H1 (cell line): ENCODE data around the gene ADGRB2. TPM values are rescaled to one million over a fixed set of nuclear protein-coding genes. Genes with fewer than 3 reads are reported as not detected.

Source experiments
- CTBP2 ChIP-seq: IDR thresholded peaks from 2 replicates; pipeline ENCODE4 v1.7.0; 2011; ENCODE audit warnings: borderline replicate concordance, mild to moderate bottlenecking, moderate library complexity, mixed read lengths, low read length; ENCODE audit not compliant: insufficient read depth, insufficient read length
- POU5F1 ChIP-seq: IDR thresholded peaks from 2 replicates; pipeline ENCODE4 v1.6.1; 2011; ENCODE audit warnings: low read depth, mild to moderate bottlenecking, low read length, moderate library complexity
- RAD21 ChIP-seq, 2 experiments: IDR thresholded peaks in 1 of 2; conservative IDR thresholded peaks in 1 of 2; 2 replicates each; pipeline ENCODE4 v1.6.1; 2011; ENCODE audit warnings: low read depth in 2 of 2, low read length in 2 of 2, improper control_type of control experiment in 1 of 2, inconsistent platforms in 1 of 2, mild to moderate bottlenecking in 1 of 2, moderate library complexity in 1 of 2
- RXRA ChIP-seq: IDR thresholded peaks from 2 replicates; pipeline ENCODE4 v1.6.1; 2011; ENCODE audit warnings: low read depth, mild to moderate bottlenecking, low read length, moderate library complexity; ENCODE audit not compliant: insufficient read depth
- YY1 ChIP-seq: IDR thresholded peaks from 2 replicates; pipeline ENCODE4 v1.6.1; 2011; ENCODE audit warnings: low read depth, mild to moderate bottlenecking, low read length
- polyA plus RNA-seq, 7 experiments: library from polyadenylated mRNA; depleted of rRNA in 3 of 7; stranded (reverse) in 5 of 7; unstranded in 2 of 7; fragments of >200 nt in 5 of 7; fragments of 200-250 nt in 2 of 7; gene quantifications; 1 replicate in 5 of 7; 2 replicates in 1 of 7; 4 replicates in 1 of 7; pipeline versions ENCODE4 v1.2.1 to v1.2.3, GENCODE V29; 2011 to 2013; ENCODE audit warnings: missing spikeins in 2 of 7, mixed read lengths in 2 of 7
- total RNA-seq: library from RNA; stranded (reverse); fragmentation: NEBNext Ultra II Directional; extraction: Animal tissue kit (Norgen Biotek cat#: 25700); gene quantifications from 2 replicates; pipeline ENCODE4 v1.2.1, GENCODE V29; 2021

The ADGRB2 gene
- total and polyA plus RNA-seq, 2 of the 8 experiments (the other 6 are each of a cell fraction or from before 2014, with no cell fraction given) = 15.6 to 26.2 TPM

DNA sequence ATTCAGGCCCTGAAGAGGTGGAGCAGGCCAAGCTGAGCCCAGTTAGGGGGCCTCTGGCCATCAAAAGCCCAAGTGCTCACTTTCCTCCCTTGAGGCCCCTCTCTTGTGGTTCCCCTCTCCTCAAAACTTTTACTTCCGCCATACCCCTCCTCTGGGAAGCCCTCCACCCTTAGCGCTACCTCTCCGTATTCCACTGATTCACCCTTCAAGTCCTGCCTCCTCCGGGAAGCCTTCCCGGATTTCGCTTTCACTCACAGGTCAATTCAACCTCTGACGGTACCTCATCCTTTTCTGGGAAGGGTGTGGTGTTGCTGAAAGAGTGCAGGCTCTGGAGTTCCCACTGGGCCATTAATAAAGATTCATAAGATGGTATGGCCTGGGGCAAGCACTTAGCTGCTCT is 32.6 kb upstream of the ADGRB2 start (continued):
- TF ChIP-seq YY1 = no peak
- TF ChIP-seq POU5F1 = no peak
- TF ChIP-seq RXRA = no peak
- TF ChIP-seq CTBP2 = no peak
- no peak for TF ChIP-seq RAD21 (IDR thresholded peaks at IDR 0.05 in 1 of 2, conservative IDR thresholded peaks at IDR 0.05 in 1 of 2; ENCODE audit: low read depth in 2 of 2, low read length in 2 of 2)
